H1 (cell line): ENCODE results near the gene CEND1. TPM values are rescaled to one million over a fixed set of nuclear protein-coding genes. Genes with fewer than 3 reads are reported as not detected.

Experiments used
- CTBP2 ChIP-seq: IDR thresholded peaks from 2 replicates; pipeline ENCODE4 v1.7.0; 2011; ENCODE audit warnings: borderline replicate concordance, mild to moderate bottlenecking, moderate library complexity, mixed read lengths, low read length; ENCODE audit not compliant: insufficient read depth, insufficient read length
- RFX5 ChIP-seq: IDR thresholded peaks from 2 replicates; pipeline ENCODE4 v1.6.1; 2011; ENCODE audit warnings: low read depth, low read length, improper control_type of control experiment, borderline replicate concordance
- SUZ12 ChIP-seq: fragments of 200-600 bp; sonication (generic); IDR thresholded peaks from 2 replicates; pipeline ENCODE4 v1.6.1; 2012; ENCODE audit warnings: mild to moderate bottlenecking, inconsistent platforms, low read length, moderate library complexity, mixed read lengths
- polyA plus RNA-seq, 7 experiments: library from polyadenylated mRNA; depleted of rRNA in 3 of 7; stranded (reverse) in 5 of 7; unstranded in 2 of 7; fragments of >200 nt in 5 of 7; fragments of 200-250 nt in 2 of 7; gene quantifications; 1 replicate in 5 of 7; 2 replicates in 1 of 7; 4 replicates in 1 of 7; pipeline versions ENCODE4 v1.2.1 to v1.2.3, GENCODE V29; 2011 to 2013; ENCODE audit warnings: missing spikeins in 2 of 7, mixed read lengths in 2 of 7
- total RNA-seq: library from RNA; stranded (reverse); fragmentation: NEBNext Ultra II Directional; extraction: Animal tissue kit (Norgen Biotek cat#: 25700); gene quantifications from 2 replicates; pipeline ENCODE4 v1.2.1, GENCODE V29; 2021
- TF ChIP-seq, protein P1 (sequence below): IDR thresholded peaks from 2 replicates; pipeline ENCODE4 v1.6.1; 2012; ENCODE audit warnings: low read length, inconsistent platforms

The CEND1 gene
- total and polyA plus RNA-seq, 2 of the 8 experiments (the other 6 are each of a cell fraction or from before 2014, with no cell fraction given), result 0.82 to 5.0 TPM

DNA sequence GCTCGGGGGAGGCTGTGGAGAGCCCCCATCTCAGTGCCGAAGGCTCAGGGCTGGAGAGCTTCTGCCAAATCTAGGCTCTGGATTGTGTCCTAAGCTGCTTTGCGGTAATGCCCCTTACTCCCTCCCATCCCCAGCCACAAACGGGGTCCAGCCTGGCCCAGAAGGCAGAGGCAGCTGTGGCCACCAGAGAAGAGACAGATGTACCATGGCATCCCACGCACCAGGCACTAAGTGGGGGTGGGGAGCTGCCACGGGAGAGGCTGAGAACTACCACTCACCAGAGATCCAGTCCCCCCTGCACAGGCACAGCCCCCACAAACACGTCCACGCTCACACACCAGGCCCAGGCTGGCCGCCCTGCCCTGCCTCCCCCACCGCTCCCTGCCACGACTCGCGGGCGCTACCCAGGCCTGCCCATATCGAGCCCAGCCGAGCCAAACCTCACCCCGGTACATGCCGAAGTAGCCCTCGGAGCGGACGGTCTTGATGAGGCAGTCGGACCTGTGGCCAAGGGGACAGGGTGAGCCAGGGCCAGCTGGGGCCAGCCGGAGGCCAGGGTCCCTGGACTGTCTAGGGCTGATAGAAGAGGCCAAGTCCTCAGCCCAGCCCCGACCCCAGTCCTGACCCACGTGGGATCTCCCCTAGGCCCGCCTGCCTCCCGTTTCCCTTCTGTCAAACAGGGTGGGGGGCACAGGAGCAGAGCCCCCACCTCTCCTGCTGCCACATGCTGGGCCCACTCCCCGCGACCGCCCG, 4.3 kb upstream of the CEND1 start (continued):
- TF ChIP-seq, protein P1, sequence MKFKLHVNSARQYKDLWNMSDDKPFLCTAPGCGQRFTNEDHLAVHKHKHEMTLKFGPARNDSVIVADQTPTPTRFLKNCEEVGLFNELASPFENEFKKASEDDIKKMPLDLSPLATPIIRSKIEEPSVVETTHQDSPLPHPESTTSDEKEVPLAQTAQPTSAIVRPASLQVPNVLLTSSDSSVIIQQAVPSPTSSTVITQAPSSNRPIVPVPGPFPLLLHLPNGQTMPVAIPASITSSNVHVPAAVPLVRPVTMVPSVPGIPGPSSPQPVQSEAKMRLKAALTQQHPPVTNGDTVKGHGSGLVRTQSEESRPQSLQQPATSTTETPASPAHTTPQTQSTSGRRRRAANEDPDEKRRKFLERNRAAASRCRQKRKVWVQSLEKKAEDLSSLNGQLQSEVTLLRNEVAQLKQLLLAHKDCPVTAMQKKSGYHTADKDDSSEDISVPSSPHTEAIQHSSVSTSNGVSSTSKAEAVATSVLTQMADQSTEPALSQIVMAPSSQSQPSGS, result no peak
- TF ChIP-seq CTBP2, result no peak
- TF ChIP-seq RFX5, result no peak
- TF ChIP-seq SUZ12, result no peak
- TF ChIP-seq, all 59 proteins: peak for 0
